ENCODE data around the gene EPHX1.
"Not testable (repeated sequence)": the region's sequence is repeated elsewhere in the genome, so short reads cannot be mapped to it uniquely, and the experiment has no call there.

EPHX1 gene

GRCh38 chr1:225817611-225818061 is 7.7 kb downstream of the EPHX1 start:
- no peak for DNase-seq

GRCh38 chr1:225818229-225818628 is 8.3 kb downstream of the EPHX1 start:
- DNase-seq = no peak

- DNase-seq = no peak
Measured at GRCh38 chr1:225819346-225820192, 9.6 kb downstream of the EPHX1 start.

- DNase-seq = no peak
Measured at GRCh38 chr1:225820522-225821120, 10.7 kb downstream of the EPHX1 start.

GRCh38 chr1:225822655-225823403 is 12.9 kb downstream of the EPHX1 start:
- no peak for DNase-seq

GRCh38 chr1:225823811-225824261 is 13.9 kb downstream of the EPHX1 start:
- DNase-seq = no peak

GRCh38 chr1:225824533-225824941 is 14.6 kb downstream of the EPHX1 start:
- DNase-seq = peak; percentile 41 to 68

GRCh38 chr1:225825078-225825477 is 15.2 kb downstream of the EPHX1 start:
- peak in 1 of 2 experiments; percentile 43 for DNase-seq

- DNase-seq = peak in 1 of 2 experiments; percentile 43
Measured at GRCh38 chr1:225825607-225826007, 15.7 kb downstream of the EPHX1 start.

- no peak for DNase-seq
Measured at GRCh38 chr1:225827076-225827475, 17.2 kb downstream of the EPHX1 start.

GRCh38 chr1:225828706-225829345 is 18.9 kb downstream of the EPHX1 start:
- no peak for DNase-seq

- no peak for DNase-seq
Measured at GRCh38 chr1:225830841-225831240, 20.9 kb downstream of the EPHX1 start.

GRCh38 chr1:225834417-225835329 is 24.7 kb downstream of the EPHX1 start:
- DNase-seq = no peak

- no peak for DNase-seq
Measured at GRCh38 chr1:225835856-225836255, 25.9 kb downstream of the EPHX1 start.

- not testable (repeated sequence) for DNase-seq
Measured at GRCh38 chr1:225836296-225836695, 26.4 kb downstream of the EPHX1 start.

- DNase-seq = no peak
Measured at GRCh38 chr1:225838793-225839192, 28.9 kb downstream of the EPHX1 start.

GRCh38 chr1:225840223-225840610 is 30.3 kb downstream of the EPHX1 start:
- no peak for DNase-seq

GRCh38 chr1:225840713-225841112 is 30.8 kb downstream of the EPHX1 start:
- DNase-seq = no peak

GRCh38 chr1:225842074-225842473 is 32.1 kb downstream of the EPHX1 start:
- DNase-seq = no peak

GRCh38 chr1:225842788-225843425 is 33.0 kb downstream of the EPHX1 start:
- no peak for DNase-seq

- DNase-seq = no peak
Measured at GRCh38 chr1:225843426-225843795, 33.5 kb downstream of the EPHX1 start.
